Measurements from ENCODE around the gene IP6K2. TPM values are rescaled to one million over a fixed set of nuclear protein-coding genes. Genes with fewer than 3 reads are reported as not detected.
A peak's percentile ranks its signal among the peaks of the same experiment; 100 is the strongest.

IP6K2 gene
- total and polyA plus RNA-seq, 2 of the 13 experiments (the other 11 are each of a cell fraction or from before 2014, with no cell fraction given) = 85.5 to 112 TPM

- TF ChIP-seq, protein P1, sequence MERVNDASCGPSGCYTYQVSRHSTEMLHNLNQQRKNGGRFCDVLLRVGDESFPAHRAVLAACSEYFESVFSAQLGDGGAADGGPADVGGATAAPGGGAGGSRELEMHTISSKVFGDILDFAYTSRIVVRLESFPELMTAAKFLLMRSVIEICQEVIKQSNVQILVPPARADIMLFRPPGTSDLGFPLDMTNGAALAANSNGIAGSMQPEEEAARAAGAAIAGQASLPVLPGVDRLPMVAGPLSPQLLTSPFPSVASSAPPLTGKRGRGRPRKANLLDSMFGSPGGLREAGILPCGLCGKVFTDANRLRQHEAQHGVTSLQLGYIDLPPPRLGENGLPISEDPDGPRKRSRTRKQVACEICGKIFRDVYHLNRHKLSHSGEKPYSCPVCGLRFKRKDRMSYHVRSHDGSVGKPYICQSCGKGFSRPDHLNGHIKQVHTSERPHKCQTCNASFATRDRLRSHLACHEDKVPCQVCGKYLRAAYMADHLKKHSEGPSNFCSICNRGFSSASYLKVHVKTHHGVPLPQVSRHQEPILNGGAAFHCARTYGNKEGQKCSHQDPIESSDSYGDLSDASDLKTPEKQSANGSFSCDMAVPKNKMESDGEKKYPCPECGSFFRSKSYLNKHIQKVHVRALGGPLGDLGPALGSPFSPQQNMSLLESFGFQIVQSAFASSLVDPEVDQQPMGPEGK (CRISPR knock-in tag; IDR thresholded peaks at IDR 0.05) = no peak
- TF ChIP-seq, protein P2, sequence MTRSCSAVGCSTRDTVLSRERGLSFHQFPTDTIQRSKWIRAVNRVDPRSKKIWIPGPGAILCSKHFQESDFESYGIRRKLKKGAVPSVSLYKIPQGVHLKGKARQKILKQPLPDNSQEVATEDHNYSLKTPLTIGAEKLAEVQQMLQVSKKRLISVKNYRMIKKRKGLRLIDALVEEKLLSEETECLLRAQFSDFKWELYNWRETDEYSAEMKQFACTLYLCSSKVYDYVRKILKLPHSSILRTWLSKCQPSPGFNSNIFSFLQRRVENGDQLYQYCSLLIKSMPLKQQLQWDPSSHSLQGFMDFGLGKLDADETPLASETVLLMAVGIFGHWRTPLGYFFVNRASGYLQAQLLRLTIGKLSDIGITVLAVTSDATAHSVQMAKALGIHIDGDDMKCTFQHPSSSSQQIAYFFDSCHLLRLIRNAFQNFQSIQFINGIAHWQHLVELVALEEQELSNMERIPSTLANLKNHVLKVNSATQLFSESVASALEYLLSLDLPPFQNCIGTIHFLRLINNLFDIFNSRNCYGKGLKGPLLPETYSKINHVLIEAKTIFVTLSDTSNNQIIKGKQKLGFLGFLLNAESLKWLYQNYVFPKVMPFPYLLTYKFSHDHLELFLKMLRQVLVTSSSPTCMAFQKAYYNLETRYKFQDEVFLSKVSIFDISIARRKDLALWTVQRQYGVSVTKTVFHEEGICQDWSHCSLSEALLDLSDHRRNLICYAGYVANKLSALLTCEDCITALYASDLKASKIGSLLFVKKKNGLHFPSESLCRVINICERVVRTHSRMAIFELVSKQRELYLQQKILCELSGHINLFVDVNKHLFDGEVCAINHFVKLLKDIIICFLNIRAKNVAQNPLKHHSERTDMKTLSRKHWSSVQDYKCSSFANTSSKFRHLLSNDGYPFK (CRISPR knock-in tag; IDR thresholded peaks at IDR 0.05; ENCODE audit: borderline replicate concordance) = no peak
- TF ChIP-seq, protein P3, sequence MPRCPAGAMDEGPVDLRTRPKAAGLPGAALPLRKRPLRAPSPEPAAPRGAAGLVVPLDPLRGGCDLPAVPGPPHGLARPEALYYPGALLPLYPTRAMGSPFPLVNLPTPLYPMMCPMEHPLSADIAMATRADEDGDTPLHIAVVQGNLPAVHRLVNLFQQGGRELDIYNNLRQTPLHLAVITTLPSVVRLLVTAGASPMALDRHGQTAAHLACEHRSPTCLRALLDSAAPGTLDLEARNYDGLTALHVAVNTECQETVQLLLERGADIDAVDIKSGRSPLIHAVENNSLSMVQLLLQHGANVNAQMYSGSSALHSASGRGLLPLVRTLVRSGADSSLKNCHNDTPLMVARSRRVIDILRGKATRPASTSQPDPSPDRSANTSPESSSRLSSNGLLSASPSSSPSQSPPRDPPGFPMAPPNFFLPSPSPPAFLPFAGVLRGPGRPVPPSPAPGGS (CRISPR knock-in tag; IDR thresholded peaks at IDR 0.05) = peak; percentile 8; the same call in 1 of the 2 replicates
- TF ChIP-seq, protein P4, sequence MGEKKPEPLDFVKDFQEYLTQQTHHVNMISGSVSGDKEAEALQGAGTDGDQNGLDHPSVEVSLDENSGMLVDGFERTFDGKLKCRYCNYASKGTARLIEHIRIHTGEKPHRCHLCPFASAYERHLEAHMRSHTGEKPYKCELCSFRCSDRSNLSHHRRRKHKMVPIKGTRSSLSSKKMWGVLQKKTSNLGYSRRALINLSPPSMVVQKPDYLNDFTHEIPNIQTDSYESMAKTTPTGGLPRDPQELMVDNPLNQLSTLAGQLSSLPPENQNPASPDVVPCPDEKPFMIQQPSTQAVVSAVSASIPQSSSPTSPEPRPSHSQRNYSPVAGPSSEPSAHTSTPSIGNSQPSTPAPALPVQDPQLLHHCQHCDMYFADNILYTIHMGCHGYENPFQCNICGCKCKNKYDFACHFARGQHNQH (CRISPR knock-in tag; IDR thresholded peaks at IDR 0.05) = no peak
- TF ChIP-seq KAT8 (CRISPR knock-in tag; IDR thresholded peaks at IDR 0.05) (no peak), ZNF781 (CRISPR knock-in tag; IDR thresholded peaks at IDR 0.05; ENCODE audit: borderline replicate concordance, not compliant biosample characterization) (no peak), ASH2L (IDR thresholded peaks at IDR 0.05; ENCODE audit: insufficient read length, low read depth, low read length) (no peak), TOE1 (CRISPR knock-in tag; IDR thresholded peaks at IDR 0.05) (no peak), GFI1 (CRISPR knock-in tag; IDR thresholded peaks at IDR 0.05; ENCODE audit: borderline replicate concordance) (no peak; the same call in 1 of the 2 replicates), SRSF1 (optimal IDR thresholded peaks at IDR 0.05; ENCODE audit: low read depth, low read length) (peak; percentile 22), RCOR2 (CRISPR knock-in tag; IDR thresholded peaks at IDR 0.05) (no peak), TP53 (CRISPR knock-in tag; conservative IDR thresholded peaks at IDR 0.05) (no peak), TEAD3 (CRISPR knock-in tag; optimal IDR thresholded peaks at IDR 0.05; ENCODE audit: borderline replicate concordance) (no peak), BHLHE40 (IDR thresholded peaks at IDR 0.05; ENCODE audit: low read length) (no peak), ADNP (CRISPR knock-in tag; IDR thresholded peaks at IDR 0.05) (no peak), TRAFD1 (CRISPR knock-in tag; IDR thresholded peaks at IDR 0.05; ENCODE audit: borderline replicate concordance) (peak; percentile 26; the same call in 1 of the 2 replicates), FOXA3 (CRISPR knock-in tag; IDR thresholded peaks at IDR 0.05) (no peak), ZNF34 (CRISPR knock-in tag; IDR thresholded peaks at IDR 0.05; ENCODE audit: borderline replicate concordance) (no peak)
- TF ChIP-seq, protein P5, sequence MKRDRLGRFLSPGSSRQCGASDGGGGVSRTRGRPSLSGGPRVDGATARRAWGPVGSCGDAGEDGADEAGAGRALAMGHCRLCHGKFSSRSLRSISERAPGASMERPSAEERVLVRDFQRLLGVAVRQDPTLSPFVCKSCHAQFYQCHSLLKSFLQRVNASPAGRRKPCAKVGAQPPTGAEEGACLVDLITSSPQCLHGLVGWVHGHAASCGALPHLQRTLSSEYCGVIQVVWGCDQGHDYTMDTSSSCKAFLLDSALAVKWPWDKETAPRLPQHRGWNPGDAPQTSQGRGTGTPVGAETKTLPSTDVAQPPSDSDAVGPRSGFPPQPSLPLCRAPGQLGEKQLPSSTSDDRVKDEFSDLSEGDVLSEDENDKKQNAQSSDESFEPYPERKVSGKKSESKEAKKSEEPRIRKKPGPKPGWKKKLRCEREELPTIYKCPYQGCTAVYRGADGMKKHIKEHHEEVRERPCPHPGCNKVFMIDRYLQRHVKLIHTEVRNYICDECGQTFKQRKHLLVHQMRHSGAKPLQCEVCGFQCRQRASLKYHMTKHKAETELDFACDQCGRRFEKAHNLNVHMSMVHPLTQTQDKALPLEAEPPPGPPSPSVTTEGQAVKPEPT (CRISPR knock-in tag; IDR thresholded peaks at IDR 0.05; ENCODE audit: low read depth) = no peak
Measured at GRCh38 chr3:48739617-48739954, 22.6 kb upstream of the IP6K2 start (continued).

All from HepG2 (cell line).